ENCODE measurements around the gene ANKRD13B. TPM values are rescaled to one million over a fixed set of nuclear protein-coding genes. Genes with fewer than 3 reads are reported as not detected.

The ANKRD13B gene
- total and polyA plus RNA-seq, 2 donors (not counting 1 experiment from before 2014, with no cell fraction given): 1.6 to 2.8 TPM

DNA sequence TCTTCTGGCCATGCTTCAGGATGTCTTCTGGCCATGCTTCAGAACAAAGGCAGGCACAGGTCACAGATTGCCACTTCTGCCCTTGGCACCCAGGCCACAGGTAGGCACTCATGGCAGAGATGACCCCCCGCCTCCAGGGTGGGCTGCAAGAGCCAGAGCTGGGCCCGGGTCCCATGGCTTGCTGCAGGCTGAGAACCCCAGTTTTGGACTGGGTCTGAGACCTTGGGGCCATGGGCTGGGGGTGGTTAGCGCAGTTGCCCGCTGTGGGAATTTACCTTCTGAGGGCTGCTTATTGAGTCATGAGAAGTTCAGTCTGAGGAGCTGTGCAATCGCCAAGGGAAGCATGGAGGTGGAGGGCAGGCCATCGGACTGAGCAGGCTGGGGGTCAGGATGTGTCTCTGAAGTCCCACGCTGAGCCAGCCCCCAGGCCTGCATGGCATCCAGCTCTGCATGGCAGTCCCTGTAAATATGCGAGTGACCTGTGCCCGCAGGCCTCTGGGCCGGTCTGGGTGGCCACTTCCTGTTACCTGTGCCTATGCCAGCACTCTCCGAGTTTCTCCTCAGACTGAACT lies 1.7 kb downstream of the ANKRD13B start:
- ATAC-seq (ENCODE audit: low read depth): no peak
- H3K4me1 Mint-ChIP-seq: peaks cover 39% of the 10 kb centered on the region
- ChIA-PET CTCF (interaction anchor here (0.9 to 4.7 kb wide), 7 partner anchors 10 to 24 kb away, joined by 3 to 126 read pairs (median 4); no protein-coding TSS in a partner anchor), POLR2A (no interaction called here)
- no peak for TF ChIP-seq EZH2 (IDR thresholded peaks at IDR 0.05; ENCODE audit: borderline replicate concordance, insufficient read depth, low read depth, low read length, poor library complexity, severe bottlenecking)
- no peak for TF ChIP-seq CTCF (IDR thresholded peaks at IDR 0.05)
- H3K4me3 Mint-ChIP-seq: peak overlapping the region; percentile 74
- no peak overlapping the region for H3K9ac ChIP-seq (ENCODE audit: low read length)
- WGBS (ENCODE audit: insufficient coverage): 90% methylated on average over 11 of the region's 11 CpGs
- no peak overlapping the region for H2AFZ ChIP-seq (ENCODE audit: insufficient read depth, low read depth, low read length, poor library complexity, severe bottlenecking)
- peaks cover 9% of the 10 kb centered on the region for H3K79me2 ChIP-seq (ENCODE audit: control insufficient read depth, insufficient read depth, low read length)
- no peaks in the 10 kb centered on the region for H4K20me1 ChIP-seq (ENCODE audit: control insufficient read depth, insufficient read depth, low read length, poor library complexity, severe bottlenecking)
- no peak overlapping the region for H3K27ac ChIP-seq (ENCODE audit: low read length in 2 of 2)
- H3K9me3 ChIP-seq (ENCODE audit: control extremely low read depth in 1 of 3, control insufficient read depth in 2 of 3, insufficient read depth in 1 of 3, low read length in 2 of 3): peaks cover 0 to 2% (median 0%) of the 10 kb centered on the region in 3 donors
- no peaks in the 10 kb centered on the region for H3K27me3 Mint-ChIP-seq
- peaks cover 0 to 7% (median 2%) of the 10 kb centered on the region in 4 experiments for H3K27me3 ChIP-seq (replicated peaks in 1 of 4; ENCODE audit: control extremely low read depth in 1 of 4, control insufficient read depth in 3 of 4, insufficient read depth in 4 of 4, low read length in 3 of 4)
- no peak overlapping the region for H3K4me3 ChIP-seq (ENCODE audit: control extremely low read depth in 1 of 5, extremely low read depth in 1 of 5, insufficient read depth in 1 of 5, low read depth in 2 of 5, low read length in 4 of 5)
- no peaks in the 10 kb centered on the region for H3K9me3 Mint-ChIP-seq (ENCODE audit: insufficient read depth)
- no peak for DNase-seq
- H3K36me3 ChIP-seq (replicated peaks in 1 of 2; ENCODE audit: control extremely low read depth in 1 of 2, control insufficient read depth in 1 of 2, extremely low read depth in 1 of 2, insufficient read depth in 2 of 2, low read length in 1 of 2): no peaks in the 10 kb centered on the region
- H3K4me1 ChIP-seq (ENCODE audit: control insufficient read depth in 2 of 2, insufficient read depth in 2 of 2, low read length in 2 of 2): peaks cover 37 to 42% of the 10 kb centered on the region in 2 donors
- no peak overlapping the region for H3K27ac Mint-ChIP-seq
- H3K4me2 ChIP-seq (replicated peaks; ENCODE audit: low read depth, low read length, poor library complexity, severe bottlenecking): no peak overlapping the region
- intact Hi-C loops (cut with micrococcal nuclease): loop anchor here (5.0 kb wide), 1 partner anchor 168 kb away; no protein-coding TSS in a partner anchor
